Stimulated activated naive CD8-positive, alpha-beta T cell treated with anti-CD3 and anti-CD28 coated beads, Interleukin-15, Interleukin-2, amounts not matched to agents 100 U/mL and 50 U/mL, for 24 hours (primary cell): ENCODE measurements around the gene STAT5A.
"Not testable (repeated sequence)": the region's sequence is repeated elsewhere in the genome, so short reads cannot be mapped to it uniquely, and the experiment has no call there.

Experiments used
- ATAC-seq: fragments of 150-1000 bp; cut with Tn5 transposase; one replicate; pipeline ENCODE4 v1.10.0; 2021
- DNase-seq: peaks from one replicate; pipeline ENCODE4 v3.0.0; 2021

The STAT5A gene

DNA sequence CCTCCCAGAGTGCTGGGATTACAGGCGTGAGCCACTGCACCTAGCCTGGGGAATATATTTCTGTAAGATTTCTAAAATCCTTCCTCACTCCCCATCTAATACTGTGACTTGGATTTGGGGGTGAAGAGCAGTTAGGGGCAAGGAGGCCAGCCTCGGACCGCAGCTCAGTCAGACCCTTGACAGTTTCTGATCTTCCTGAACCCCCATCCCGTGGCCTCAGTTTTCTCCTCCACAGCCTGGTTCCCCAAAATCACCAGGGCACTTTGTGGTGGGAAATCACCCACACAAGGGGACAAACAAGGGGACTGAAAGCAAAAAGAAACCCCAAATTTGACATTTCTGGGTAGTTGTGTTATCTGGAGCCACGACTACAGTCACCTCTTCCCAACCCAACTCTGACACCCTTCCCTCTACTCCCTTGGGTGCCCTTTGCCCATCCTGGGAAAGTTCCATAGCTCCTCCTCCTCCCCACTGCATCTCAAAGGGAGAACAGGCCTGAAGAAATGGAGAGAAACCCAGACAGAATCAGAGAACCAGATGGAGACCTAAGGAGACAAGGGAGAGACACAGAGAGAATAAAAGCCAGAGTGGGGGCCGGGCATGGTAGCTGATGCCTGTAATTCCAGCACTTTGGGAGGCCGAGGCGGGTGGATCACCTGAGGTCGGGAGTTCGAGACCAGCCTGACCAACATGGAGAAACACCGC is 2.8 kb upstream of the STAT5A start:
- ATAC-seq: no peak
- DNase-seq: no peak

DNA sequence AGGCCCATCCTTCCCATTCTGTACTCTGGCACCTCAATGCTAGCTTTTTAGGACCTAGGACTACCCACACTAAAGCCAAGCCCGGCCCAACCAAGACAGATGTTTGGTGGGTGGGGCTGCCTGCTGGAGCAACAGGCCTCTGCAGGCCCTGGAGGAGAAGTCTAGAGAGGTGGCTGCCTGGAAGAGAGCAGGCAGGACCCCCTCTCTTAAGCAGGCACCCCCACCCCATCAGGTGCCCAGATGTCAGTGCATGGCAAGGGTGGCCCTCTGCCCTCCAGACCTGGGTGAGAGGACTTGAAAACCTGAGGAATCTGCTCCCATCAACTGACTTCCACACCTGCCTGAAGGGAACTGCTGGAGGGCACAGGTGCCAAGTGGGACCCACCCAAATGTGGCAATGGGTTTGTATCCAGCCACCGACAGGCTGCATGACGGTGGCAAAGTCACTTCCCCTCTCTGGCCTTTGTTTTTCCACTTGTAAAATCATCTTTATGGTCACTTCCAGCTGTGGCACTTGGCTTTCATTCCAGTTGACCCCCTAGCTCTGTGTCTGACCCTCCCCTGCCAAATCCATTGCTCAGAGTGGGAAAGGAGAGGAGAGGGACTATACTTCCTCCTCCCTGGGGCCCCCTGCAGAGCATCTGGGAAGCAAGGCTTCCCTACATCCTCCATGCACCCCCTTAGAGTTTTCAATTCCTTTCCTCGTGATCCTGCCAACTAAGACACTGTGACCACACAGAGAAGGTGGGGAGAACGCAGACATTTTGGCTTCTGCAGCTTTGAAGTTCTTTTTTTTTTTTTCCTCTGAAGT is 1.7 kb upstream of the STAT5A start:
- DNase-seq (peak; percentile 29), ATAC-seq (no peak)

DNA sequence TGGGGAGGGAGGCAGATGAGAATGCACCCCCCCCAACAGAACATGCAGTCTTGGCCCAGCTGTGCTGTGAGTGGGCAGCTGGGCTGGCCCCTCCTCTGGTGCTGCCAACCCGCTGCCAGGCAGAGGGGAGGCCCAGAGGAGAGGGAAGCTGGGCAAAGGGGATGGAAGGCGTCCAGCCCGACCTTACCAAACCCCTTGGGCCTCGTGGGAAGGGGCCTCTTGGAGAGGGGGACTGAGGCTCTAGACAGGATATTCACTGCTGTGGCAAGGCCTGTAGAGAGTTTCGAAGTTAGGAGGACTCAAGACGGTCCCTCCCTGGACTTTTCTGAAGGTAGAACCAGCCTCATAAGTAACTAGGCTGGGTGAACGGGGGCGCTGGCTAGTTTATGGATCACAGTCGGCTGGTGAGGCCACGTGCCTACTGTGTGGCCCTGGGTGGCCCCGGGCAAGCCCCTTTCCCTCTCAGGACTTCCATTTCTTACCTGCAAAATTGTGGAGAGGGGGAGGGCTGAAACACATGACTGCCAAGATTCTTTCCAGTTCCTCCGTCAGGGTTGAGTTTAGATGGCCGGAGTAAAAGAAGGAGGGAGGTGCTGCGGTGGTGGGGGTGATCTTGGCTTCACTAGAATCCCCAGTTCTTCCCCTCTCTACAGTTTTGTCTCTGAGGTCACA is 857 bp upstream of the STAT5A start:
- ATAC-seq (peak; percentile 16), DNase-seq (peak; percentile 64)

DNA sequence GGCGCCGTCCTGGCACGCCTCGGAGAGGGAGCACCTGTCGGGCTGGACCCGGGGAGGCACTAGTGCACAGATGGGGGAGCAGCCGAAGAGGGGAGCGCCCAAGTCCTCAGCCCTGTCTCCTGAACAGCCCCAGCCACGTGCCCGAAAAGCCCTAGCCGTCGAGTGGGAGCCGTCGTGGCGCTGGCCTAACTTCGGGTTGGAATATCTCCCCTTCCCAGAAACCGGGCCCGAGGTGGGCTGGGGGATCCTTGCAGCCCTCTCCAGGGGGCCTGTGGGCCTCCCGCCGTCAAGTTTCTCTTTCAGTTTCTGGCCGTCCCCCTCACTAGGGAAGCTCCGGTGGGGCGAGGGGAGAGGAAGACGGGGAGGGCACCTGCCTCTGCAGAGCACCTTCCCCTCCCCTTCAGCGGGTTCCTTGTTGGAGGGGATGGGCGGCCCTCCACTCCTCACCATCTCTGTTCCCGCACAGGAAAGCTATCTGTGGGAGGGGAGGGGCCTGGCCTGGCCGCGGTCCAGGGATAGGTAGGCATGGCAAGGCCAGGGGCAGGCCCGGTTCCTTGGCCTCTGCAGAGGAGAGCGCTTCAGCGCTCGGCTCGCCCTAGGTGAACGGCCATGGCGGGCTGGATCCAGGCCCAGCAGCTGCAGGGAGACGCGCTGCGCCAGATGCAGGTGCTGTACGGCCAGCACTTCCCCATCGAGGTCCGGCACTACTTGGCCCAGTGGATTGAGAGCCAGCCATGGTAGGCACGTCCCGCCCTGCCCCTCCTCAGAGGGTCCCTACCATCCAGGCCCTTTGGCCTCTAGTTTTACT is 709 bp downstream of the STAT5A start:
- peak; percentile 26 for ATAC-seq
- peak; percentile 68 for DNase-seq

DNA sequence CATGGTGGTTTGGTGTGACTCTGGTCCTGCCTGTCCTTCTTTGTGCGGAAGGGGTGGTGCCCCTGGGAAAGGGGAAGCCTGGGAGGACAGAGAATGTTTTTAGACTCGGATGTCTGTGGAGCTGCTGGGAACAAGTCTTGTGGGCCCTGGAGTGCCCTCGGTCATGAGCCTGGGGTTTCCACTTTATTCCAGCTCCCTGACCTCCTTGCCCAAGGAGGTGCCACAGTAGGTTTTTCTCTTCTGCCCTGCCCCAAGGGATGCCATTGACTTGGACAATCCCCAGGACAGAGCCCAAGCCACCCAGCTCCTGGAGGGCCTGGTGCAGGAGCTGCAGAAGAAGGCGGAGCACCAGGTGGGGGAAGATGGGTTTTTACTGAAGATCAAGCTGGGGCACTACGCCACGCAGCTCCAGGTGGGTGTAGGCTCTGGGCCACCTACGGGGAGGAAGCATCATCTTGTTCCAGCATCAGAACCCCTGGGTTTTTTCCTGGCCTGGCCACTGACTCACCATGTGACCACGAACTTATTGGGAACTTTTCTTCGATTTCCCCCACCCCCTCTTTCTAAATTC is 1.4 kb downstream of the STAT5A start:
- DNase-seq: peak; percentile 74
- peak; percentile 31 for ATAC-seq

DNA sequence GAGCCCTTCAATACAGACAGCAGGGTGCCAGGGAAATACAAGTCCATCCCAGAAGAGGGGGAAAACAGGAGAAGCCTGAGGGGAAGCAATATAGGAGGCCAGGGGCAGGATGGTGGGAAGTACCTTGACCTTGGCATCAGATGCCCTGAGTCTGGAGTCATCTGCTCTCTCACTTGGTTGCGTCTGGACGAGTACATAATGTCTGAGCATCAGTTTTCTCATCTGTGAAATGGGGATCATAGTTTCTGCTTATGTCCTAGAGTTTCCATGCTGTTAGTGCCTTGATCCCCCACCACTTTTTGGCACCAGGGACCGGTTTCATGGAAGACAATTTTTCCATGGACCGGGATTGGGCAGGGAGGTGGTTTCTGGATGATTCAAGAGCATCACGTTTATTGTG is 2.3 kb downstream of the STAT5A start:
- ATAC-seq (no peak), DNase-seq (no peak)

DNA sequence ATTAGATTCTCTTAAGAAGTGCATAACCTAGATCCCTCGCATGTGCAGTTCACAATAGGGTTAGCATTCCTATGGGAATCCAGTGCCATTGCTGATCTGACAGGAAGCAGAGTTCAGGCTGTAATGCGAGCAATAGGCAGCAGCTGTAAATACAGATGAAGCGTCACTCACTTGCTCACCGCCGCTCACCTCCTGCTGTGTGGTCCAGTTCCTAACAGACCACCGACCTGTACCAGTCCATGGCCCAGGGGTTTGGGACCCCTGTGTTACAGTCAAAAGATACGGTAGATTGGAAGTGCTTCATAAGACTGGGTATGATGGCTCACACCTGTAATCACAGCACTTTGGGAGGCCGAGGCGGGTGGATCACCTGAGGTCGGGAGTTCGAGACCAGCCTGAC is 2.8 kb downstream of the STAT5A start:
- no peak for ATAC-seq
- DNase-seq: no peak

DNA sequence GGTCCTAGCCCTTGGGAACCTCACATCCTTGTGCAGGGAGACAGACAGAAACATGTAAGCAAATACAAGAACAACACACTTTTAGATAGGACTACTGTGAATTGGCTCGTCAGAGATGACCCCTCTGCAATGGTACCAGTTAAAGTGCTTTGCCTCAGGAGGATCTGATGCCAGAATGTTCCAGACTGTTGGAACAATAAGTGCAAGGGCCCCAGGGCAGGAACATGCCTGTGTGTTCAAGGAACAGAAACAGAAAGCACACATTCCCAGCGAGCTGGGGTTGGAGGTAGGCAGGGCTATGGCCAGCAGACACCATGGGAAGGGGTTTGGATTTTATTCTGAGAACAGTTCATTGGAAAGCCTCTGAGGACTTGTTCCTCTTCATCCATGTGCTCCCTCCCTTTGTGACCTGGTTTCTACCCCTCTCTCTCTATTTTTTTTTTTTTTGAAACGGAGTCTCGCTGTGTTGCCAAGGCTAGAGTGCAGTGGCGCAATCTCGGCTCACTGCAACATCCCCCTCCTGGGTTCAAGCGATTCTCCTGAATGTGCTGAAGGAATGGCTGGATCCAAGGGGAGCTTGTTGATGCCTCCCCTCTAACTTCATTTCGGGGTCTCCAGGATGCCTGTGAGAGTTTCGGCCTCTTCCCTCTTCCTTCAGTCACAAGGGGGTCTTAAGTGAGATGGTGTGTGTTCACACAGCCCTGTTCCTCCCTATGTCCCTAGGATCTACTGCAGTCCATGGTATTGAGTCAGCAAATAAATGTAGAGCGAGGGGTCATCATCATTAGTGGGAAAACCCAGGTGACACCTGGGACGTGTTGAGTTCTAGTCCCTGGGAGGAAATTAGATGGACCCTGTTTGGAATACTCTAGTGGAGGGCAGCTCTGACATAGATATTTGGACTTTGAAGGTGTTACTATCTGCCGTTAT is 6.4 kb downstream of the STAT5A start:
- no peak for DNase-seq
- ATAC-seq: no peak

DNA sequence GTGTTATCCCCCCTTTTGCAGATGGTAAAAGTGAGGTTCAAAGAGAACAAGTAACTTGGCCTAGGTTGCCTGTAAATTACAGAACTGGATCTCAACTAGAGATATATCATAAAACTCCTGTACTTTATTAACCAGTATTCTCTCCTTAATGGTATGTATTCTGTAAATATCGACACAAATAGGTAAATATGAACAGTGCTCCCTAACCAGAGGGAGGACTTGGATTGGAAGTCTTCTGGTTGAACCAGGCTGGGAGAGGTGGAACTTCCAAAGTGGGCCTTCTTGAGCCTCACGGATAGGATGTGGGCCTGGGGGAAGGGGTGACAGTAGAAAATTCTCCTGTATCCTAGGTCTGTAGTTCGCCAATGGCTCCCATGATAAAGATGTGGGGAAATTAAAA is 7.7 kb downstream of the STAT5A start:
- ATAC-seq (no peak), DNase-seq (no peak)

DNA sequence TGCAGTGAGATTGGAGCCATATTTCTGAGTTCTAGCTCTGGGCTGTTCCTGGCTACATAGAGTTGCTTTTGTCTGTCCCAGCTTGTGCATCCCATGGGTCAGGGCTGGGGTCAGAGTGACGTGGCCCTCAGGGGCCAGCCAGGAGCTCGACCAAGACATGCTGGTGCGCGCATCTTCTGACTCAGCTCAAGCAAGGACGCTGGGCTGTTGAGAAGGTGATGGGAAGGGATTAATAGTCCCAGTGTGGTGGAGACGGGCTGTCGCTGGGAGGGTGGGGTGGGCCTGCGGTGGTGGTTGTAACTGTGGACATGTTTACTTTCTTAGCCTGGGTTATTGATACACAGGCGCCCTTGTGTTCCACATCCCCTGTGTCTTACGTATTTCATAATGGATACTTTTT is 9.5 kb downstream of the STAT5A start:
- not testable (repeated sequence) for ATAC-seq, DNase-seq

DNA sequence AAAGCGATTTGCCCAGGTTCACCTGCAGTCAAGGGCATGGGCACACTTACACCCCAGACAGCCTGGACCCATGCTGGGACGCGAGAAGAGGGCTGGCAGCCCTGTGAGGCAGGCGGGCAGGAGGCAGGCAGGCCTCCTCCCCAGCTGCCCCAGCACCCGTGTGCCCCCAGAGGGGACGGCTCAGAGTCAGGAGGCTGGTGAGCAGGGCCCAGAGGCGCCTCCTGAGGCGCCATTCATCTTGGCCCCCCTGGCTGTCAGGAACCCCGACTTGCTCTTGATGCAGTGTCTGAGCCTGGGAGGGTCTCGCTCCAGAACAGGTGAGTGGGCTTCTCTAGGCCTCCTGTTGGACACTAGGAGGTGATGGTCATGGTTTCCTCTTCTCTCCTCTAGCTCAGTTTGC is 11.1 kb downstream of the STAT5A start:
- DNase-seq, ATAC-seq: not testable (repeated sequence)

DNA sequence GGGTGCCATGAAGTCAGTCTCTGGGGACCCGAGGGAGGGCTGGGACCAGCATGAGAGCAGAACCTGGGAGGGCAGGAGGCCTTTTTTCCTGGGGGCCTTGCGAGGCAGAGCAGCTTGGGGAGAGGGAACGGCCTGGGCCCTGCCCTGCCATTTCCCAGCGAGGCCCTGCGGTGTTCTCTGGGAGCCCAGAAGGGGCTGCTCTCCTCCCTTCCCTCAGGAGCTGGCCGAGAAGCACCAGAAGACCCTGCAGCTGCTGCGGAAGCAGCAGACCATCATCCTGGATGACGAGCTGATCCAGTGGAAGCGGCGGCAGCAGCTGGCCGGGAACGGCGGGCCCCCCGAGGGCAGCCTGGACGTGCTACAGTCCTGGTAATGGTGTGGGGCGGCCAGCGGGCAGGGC is 11.6 kb downstream of the STAT5A start:
- ATAC-seq, DNase-seq: not testable (repeated sequence)

DNA sequence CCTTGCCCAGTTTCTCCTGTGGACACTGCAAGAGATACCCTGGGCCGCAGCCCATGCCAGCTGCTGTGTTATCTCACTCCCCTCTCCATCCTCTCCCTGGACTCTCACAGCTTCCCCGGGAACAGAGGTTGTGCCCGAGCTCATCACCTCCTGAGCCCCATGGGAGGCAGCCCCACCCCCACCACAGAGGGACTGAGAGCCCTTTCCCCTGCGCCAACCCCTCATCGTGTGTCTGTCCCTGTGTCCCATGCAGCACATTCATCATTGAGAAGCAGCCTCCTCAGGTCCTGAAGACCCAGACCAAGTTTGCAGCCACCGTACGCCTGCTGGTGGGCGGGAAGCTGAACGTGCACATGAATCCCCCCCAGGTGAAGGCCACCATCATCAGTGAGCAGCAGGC is 12.7 kb downstream of the STAT5A start:
- DNase-seq (no peak), ATAC-seq (no peak)

DNA sequence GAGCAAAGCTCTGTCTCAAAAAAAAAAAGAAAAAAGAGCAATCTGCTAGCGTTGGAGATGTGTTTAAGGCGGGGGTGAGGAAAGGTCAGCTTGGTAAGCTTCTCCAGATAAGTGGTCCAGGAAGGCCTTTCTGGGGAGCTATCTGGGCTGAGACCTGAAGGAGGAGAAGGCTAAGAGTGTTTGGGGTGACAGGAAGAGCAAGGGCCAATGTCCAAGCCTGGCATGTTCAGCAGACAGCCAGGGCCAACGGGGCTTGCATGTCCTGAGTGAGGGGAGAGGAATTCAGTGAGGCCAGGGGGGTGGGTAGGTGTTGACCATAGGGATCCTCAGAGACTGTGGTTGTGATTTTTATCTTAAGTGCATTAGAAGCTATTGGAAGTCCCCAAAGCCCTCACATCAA is 15.4 kb downstream of the STAT5A start:
- DNase-seq (no peak), ATAC-seq (no peak)

DNA sequence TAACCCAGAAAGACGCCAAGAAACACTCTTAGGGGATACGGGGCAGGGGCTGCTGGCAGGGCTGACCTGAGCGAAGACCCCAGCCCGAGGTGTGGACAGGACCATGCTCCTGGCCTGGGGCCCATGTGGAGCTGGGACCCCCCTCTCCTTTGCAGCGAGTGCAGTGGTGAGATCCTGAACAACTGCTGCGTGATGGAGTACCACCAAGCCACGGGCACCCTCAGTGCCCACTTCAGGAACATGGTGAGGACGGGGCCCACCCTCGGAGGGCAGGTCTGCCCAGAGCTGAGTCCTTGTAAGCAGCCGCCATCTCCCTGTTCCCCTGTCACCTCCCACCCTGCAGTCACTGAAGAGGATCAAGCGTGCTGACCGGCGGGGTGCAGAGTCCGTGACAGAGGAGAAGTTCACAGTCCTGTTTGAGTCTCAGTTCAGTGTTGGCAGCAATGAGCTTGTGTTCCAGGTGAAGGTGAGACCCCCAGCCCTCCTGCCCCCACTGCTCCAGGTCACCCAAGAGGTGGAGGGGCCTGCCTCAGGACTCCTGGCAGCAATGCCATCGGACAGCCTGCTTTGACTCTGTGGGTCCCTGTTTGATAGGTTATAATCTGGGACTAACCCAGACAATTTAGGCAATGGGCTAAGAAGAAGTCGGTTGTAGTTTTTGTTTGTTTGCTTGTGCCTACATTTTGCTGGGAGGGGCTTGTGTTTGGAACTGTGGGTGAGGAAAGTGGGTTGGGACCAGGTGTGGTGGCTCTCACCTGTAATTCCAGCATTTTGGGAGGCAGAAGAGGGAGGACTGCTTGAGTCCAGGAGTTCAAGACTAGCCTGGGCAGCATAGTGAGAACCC is 16.1 kb downstream of the STAT5A start:
- no peak for ATAC-seq
- no peak for DNase-seq

DNA sequence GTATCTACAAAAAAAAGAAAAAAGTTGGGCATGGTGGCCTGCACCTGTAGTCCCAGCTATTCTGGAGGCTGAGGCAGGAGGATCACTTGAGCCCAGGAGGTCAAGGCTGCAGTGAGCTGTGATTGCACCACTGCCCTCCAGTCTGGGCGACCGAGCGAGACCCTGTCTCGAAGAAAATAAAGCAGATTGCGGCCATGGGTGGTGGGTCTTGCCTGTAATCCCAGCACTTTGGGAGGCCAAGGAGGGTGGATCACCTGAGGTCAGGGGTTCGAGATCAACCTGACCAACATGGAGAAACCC is 16.7 kb downstream of the STAT5A start:
- not testable (repeated sequence) for DNase-seq, ATAC-seq

DNA sequence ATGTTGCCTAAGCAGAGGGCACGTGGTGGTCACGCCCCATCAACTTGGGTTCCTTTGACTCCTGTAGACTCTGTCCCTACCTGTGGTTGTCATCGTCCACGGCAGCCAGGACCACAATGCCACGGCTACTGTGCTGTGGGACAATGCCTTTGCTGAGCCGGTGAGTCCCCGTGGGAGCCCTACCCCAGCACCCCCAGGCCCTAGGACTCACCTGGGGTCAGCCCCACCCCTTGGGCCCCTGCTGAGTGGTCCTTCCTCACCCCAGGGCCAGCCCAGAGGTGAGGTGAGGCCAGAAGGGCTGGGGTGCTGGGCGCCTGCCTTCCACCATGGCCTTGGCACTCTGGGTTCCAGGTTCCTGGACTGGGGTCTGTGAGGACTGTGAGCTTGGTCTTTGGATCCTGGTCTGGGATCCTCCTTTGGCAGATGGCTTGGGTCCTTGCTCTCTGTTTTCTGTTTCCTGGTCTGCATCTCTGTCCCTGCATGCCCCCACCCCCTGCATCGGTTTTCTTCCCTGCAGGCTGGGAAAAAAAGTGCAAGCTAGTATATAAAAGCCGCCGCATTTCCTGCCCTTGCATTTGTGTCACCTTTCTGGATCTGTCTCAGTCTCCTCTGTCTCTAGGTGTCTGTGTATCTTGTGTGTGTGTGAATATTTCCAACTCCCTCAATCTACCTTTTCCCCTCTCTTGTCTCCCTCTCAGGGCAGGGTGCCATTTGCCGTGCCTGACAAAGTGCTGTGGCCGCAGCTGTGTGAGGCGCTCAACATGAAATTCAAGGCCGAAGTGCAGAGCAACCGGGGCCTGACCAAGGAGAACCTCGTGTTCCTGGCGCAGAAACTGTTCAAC is 17.5 kb downstream of the STAT5A start:
- DNase-seq: no peak

DNA sequence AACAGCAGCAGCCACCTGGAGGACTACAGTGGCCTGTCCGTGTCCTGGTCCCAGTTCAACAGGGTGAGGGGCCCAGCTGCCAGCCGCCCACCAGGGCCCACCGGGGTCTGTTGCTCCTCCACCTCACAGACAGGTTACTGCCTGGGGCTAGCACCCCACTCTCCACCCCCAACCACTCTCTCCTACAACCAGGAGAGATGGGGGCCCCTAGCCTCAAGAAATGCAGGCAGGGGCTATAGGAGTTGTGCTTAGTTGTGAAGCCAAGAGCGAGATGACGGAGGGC is 18.0 kb downstream of the STAT5A start:
- no peak for ATAC-seq

More for the DNA sequence above, 17.5 kb downstream of the STAT5A start:
- no peak for ATAC-seq

DNA sequence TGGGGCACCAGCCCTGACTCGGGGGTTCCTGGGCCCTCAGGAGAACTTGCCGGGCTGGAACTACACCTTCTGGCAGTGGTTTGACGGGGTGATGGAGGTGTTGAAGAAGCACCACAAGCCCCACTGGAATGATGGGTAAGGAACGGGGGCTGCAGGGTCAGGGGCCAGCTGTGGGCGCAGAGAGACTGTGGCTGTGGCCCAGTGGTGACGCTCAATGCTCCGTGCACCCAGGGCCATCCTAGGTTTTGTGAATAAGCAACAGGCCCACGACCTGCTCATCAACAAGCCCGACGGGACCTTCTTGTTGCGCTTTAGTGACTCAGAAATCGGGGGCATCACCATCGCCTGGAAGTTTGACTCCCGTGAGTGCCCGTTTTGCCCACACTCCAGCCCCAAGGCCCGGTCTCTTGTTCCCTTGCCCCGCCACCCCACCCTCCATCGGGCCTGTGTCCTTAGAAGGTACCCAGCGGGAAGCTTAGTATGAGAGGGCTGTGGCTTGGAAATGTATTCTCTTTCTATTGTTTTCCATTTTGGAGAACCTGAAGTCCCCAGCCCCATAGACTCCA is 19.1 kb downstream of the STAT5A start:
- no peak for DNase-seq
- ATAC-seq: no peak

More for the DNA sequence above, 18.0 kb downstream of the STAT5A start:
- DNase-seq: no peak
